HG03469 (cell line): ENCODE measurements around the gene FBXO44.
"Not testable (repeated sequence)": the region's sequence is repeated elsewhere in the genome, so short reads cannot be mapped to it uniquely, and the experiment has no call there.

ENCODE experiments used
- ATAC-seq: cut with Tn5 transposase; IDR thresholded peaks from one replicate; pipeline ENCODE4 v1.9.1; 2021; ENCODE audit warnings: mild to moderate bottlenecking, moderate library complexity, moderate number of reproducible peaks; ENCODE audit not compliant: unreplicated experiment

Gene FBXO44

GRCh38 chr1:11654137-11654938 is at the start of gene FBXO44, which contains the start of gene FBXO2:
TSS of gene FBXO44 (plus strand) at chr1:11654877. CDS start at chr1:11655836, 959 bp downstream.
TSS of gene FBXO2 (minus strand) at chr1:11654429. CDS start at chr1:11654340, 89 bp downstream.
- no peak for ATAC-seq

DNA sequence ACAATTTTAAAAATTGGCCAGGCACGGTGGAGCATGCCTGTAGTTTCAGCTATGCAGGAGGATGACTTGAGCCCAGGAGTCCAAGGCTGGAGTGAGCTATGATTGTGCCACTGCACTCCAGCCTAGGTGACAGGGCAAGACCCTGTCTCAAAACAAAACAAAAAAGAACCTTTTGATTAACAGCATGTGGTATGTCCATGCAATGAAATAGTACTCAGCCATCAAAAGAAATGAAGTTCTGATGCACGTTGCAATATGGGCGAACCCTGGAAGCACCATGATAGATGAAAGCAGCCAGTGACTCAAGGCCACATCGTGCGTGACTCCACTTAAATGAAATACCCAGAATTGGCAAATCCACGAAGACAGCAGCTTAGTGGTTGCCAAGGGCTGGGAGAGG is 47.9 kb upstream of the FBXO44 start:
- no peak for ATAC-seq

GRCh38 chr1:11608596-11609130 is 46.0 kb upstream of the FBXO44 start:
- not testable (repeated sequence) for ATAC-seq

DNA sequence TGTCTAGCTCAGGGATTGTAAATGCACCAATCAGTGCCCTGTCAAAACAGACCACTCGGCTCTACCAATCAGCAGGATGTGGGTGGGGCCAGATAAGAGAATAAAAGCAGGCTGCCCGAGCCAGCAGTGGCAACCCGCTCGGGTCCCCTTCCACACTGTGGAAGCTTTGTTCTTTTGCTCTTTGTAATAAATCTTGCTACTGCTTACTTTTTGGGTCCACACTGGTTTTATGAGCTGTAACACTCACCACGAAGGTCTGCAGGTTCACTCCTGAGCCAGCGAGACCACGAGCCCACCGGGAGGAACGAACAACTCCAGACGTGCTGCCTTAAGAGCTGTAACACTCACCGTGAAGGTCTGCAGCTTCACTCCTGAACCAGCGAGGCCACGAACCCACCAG is 45.3 kb upstream of the FBXO44 start:
- ATAC-seq: not testable (repeated sequence)

DNA sequence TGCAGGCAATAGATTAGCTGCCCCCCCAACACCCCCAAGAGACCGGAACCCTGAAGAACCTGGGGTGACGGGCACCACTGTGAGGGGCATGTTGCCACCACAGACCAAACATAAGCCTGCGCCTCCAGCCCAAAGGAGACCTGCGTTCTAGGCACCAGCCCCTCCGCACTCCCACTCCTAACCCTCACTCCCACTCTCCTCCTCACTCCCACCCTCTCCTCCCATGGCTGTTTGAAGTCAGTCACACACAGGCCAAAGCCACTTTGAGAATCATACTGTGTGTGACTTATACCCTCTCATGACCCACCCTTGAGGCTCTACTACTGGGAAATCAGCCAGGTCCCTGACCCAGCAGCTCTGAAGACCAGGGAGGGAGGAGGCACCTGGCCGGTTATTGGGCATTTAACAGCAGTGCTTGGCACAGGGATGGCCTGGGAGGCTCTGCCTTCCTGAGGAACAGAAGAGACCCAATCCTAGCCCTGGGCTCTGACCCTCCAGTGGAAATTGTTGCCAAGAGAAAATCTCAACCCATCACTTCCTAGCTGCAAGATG is 44.0 kb upstream of the FBXO44 start:
- ATAC-seq: no peak

DNA sequence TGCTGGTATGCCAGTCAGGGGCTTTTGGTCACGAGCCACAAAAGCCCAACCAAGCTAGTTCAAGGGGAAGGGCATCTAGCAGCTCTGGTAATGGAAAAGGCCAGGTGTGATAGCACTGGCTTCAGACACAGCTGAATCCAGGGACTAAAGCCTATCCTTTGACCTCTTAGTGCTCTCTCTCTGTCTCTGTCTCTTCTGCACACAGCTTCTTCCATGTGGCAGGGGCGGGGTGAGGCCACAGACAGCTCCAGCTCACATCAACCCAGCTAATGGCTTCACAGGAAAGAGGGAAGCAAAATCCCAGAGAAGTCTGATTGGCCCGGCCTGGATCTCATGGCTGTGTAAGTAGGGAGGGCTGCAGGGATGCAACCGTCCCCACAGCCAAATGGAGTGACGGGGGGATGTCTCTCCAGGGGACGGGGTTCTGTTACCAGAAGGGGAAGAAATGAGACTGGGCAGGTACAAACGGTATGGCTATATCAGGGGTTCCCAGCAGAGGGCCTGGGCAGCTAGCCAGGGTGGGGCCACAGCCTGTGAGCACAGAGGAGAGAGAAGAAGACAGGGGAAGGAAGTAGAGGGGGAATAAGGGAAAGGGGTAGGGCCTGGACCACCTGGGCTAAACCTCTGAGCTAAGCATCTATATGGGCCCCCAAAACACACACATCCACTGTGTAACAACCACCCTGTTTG is 42.9 kb upstream of the FBXO44 start:
- no peak for ATAC-seq

- no peak for ATAC-seq
Observed at GRCh38 chr1:11613347-11613746, 41.3 kb upstream of the FBXO44 start.

DNA sequence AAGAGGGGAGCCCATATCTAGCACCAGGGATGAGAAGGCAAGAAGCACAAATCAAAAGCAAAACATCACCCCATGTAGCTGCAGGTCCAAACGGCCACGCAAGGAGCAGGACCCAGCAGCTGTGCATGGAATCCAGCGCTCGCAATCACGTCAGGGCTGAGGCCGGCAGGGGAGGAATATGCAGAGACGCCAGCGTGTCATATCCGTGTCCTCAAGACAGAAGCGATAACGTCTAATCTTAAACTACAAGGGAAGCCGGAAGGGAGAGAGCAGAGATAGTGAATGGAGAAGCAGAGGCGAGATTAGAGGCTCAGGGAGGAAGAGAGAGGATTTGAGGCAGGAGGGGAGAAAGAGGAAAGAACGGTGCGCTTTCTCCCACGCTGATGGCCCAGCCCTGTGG is 39.6 kb upstream of the FBXO44 start:
- no peak for ATAC-seq

DNA sequence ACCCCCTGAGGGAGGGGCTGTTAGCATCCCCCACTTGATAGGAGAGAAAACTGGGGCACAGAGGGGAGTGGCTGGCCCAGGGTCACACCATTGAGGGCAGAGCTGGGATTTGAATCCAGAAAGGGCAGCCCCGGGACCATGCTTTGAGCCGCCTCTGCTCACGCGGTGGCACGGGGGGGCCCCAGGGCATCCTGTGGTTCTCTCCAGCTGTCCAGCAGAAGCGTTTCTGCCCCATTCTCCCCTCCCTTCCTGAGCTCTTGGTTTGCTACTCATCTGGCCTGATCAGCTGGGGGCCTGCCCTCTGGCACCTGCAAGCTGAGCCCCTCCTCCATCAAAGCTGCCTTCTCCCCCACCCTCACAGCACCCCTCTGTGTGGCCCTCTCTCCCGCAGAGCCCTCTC is 37.9 kb upstream of the FBXO44 start:
- ATAC-seq: no peak

DNA sequence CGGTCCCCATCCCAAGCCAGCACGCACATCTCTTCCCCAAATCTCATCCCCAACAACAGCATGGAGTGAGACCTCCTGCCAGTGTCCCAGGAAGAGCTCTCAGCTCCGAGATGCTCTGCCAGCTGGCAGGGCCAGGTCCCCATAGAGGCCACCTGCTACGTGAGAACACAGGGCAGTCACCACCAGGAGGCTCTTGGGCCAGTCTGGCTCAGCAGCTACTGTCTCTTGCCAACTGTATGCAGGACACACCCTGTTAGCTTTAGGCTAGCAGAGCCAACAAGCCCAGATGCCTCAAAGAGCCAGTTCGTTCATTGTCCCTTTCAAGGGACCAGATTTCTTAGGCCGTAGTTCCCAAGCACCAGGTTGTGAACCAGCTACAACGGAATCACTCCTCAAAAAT is 37.4 kb upstream of the FBXO44 start:
- ATAC-seq: no peak

DNA sequence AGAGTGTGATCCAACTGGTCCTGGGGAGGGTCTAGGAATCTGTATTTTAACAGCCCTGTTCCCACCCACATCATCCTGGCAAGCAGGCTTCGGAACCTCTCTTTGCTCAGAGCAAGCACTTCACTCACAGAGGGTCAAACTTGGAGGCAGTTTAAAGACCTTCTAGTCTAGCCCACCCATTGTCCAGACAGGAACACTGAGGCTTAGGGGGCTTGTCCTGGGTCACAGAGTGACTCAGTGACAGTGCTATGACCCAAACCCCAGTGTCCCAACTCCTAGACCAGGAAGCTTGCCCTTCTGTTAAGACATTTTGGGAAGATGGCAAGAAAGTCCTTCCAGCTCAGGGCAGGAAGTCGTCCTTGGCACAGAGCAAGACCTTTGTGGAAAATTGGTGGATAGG is 36.9 kb upstream of the FBXO44 start:
- ATAC-seq: no peak

DNA sequence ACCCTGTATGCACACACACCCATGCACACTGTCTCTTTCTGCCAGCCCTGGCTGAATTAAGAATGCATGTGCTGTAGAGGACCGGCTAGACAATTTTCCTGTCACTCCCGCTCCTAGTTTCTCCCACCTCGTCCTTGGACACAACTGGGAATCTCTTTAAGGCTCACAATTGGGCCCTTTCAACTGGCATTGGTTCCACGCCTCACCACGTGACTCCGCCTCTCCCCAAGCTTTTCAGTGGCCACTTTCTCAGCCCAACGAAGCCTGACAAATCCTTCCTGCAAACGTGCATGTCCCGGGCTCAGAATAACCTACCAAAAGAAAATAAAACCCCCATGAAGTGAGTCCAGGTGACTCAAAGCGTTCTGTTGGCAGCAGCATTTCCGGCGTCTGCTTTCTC is 34.3 kb upstream of the FBXO44 start:
- ATAC-seq: no peak

DNA sequence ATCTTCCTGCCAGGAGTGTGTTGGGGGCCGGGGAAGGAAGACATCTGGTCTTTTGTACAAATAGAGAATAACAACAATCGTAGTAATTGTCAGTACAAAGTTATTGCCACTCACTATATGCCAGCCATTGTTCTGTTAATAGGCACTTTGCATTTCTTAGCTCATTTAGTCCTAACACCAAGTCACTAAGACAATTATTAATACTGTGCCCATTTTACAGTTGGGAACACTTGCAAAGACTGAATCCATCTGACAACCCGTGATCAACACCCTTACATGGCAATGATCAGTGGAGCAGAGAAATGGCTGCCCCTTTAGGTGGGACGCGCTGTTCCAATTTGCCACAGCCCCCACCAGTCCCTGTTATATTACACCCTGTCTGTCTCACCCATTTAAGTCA is 33.8 kb upstream of the FBXO44 start:
- ATAC-seq: no peak

- no peak for ATAC-seq
Observed at GRCh38 chr1:11622398-11622797, 32.3 kb upstream of the FBXO44 start.

DNA sequence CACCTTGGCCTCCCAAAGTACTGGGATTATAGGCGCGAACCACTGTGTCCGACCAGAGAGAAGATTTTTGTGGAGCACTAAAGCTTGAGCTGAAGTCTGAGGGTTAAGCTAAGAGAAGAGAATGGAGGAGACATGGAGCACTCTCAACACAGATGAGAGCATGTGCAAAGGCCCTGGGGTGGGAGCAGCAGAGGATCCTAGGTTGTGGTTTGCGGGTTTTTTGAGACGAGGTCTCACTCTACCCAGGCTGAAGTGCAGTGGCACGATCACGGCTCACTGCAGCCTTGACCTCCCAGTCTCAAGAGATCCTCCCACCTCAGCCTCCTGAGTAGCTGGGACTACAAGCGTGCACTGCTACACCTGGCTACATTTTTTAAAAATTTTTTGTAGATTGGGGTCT is 31.0 kb upstream of the FBXO44 start:
- ATAC-seq: no peak

DNA sequence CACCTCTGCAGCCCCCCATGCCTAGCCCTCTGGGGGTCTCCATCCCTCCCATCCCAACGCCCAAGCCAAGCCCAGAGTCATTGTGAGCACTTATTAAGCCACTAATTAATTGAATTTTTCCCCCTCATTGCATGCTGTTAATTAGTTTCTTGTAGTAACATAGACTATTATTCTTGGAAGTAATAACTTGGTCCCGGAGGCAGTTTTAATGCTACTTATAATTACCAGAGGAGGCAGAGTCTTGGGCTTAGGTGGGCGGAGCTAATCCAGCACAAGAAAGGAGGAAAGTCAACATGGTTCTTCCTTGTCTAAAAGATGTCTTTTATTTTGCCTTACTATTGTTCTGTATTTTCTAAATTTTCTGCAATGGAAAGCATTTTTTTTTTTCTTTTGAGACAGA is 28.1 kb upstream of the FBXO44 start:
- ATAC-seq: no peak

DNA sequence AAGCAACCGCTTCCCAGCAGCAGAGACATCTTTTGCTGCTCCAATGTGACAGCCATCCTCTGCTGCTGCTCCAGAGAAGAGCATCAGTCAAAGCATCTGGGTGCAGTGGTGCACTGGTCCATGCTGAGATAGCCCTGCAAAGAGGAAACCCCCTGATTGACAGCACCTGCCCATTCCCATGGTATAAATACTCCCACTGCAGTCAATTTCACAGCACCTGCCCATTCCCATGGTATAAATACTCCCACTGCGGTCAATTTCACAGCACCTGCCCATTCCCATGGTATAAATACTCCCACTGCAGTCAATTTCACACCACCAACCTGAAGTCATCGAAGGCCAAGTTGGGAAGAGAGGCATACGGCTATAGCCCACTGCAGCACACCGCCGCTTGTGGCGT is 25.9 kb upstream of the FBXO44 start:
- ATAC-seq: no peak

- ATAC-seq: no peak
Observed at GRCh38 chr1:11629184-11630016, 25.3 kb upstream of the FBXO44 start.

GRCh38 chr1:11634365-11635192 is 20.1 kb upstream of the FBXO44 start:
- ATAC-seq: no peak

- ATAC-seq: no peak
Observed at GRCh38 chr1:11638121-11638520, 16.6 kb upstream of the FBXO44 start.
